Stimulated activated CD8-positive, alpha-beta memory T cell treated with anti-CD3 and anti-CD28 coated beads, Interleukin-2, amount 100 ng/mL, for 1 hour (primary cell): ENCODE measurements around the gene TM4SF1.
"Not testable (repeated sequence)": the region's sequence is repeated elsewhere in the genome, so short reads cannot be mapped to it uniquely, and the experiment has no call there.

Source experiments
- DNase-seq, 2 donors: peaks; one replicate each; pipeline ENCODE4 v3.0.0-alpha.2; 2020; ENCODE audit warnings: low read depth in 2 of 2

TM4SF1 gene

GRCh38 chr3:149343951-149344350 lies 33.5 kb downstream of the TM4SF1 start:
- DNase-seq: no peak

GRCh38 chr3:149342413-149343380 lies 34.8 kb downstream of the TM4SF1 start:
- no peak for DNase-seq

- no peak for DNase-seq
Measured at GRCh38 chr3:149340310-149340933, 37.0 kb downstream of the TM4SF1 start.

GRCh38 chr3:149339931-149340309 lies 37.5 kb downstream of the TM4SF1 start:
- DNase-seq: no peak

- not testable (repeated sequence) for DNase-seq
Measured at GRCh38 chr3:149337486-149337885, 40.0 kb downstream of the TM4SF1 start.

- DNase-seq: no peak
Measured at GRCh38 chr3:149336925-149337324, 40.5 kb downstream of the TM4SF1 start.

- DNase-seq: no peak
Measured at GRCh38 chr3:149333176-149333859, 44.1 kb downstream of the TM4SF1 start, which contains the start of gene TM4SF18. TM4SF18 (minus strand) TSS chr3:149333636; CDS start chr3:149333382, 254 bp downstream.

GRCh38 chr3:149332771-149333170 lies 44.7 kb downstream of the TM4SF1 start:
- DNase-seq: no peak

- DNase-seq: no peak
Measured at GRCh38 chr3:149332227-149332765, 45.2 kb downstream of the TM4SF1 start.

GRCh38 chr3:149331396-149331795 lies 46.1 kb downstream of the TM4SF1 start:
- DNase-seq: no peak

GRCh38 chr3:149330609-149331331 lies 46.7 kb downstream of the TM4SF1 start:
- DNase-seq: no peak

GRCh38 chr3:149327156-149327555 lies 50.3 kb downstream of the TM4SF1 start:
- no peak for DNase-seq

GRCh38 chr3:149325581-149325980 lies 51.9 kb downstream of the TM4SF1 start:
- DNase-seq: no peak

- DNase-seq: no peak
Measured at GRCh38 chr3:149324332-149324731, 53.1 kb downstream of the TM4SF1 start.

- DNase-seq: no peak
Measured at GRCh38 chr3:149321640-149322039, 55.8 kb downstream of the TM4SF1 start.

GRCh38 chr3:149321136-149321535 lies 56.3 kb downstream of the TM4SF1 start:
- DNase-seq: no peak

- DNase-seq: no peak
Measured at GRCh38 chr3:149319750-149320149, 57.7 kb downstream of the TM4SF1 start.
